Activated CD4-positive, alpha-beta T cell treated with anti-CD3 and anti-CD28 coated beads for 36 hours (primary cell): ENCODE results near the gene MFSD2A. TPM values are rescaled to one million over a fixed set of nuclear protein-coding genes. Genes with fewer than 3 reads are reported as not detected.

ENCODE experiments used
- ATAC-seq: fragments of 200-7000 bp; cut with Tn5 transposase; one replicate; pipeline ENCODE4 v1.10.0; 2021; ENCODE audit warnings: mild to moderate bottlenecking, moderate library complexity
- CTCF ChIA-PET: fragments of 350-600 bp; sonication (Branson Sonifier 250); formaldehyde crosslinking; loops from one replicate; lab custom pipeline; 2021; ENCODE audit warnings: antibody characterized with exemption; lab: Charles Lee
- POLR2A ChIA-PET: fragments of 350-600 bp; sonication (Branson Sonifier 250); formaldehyde crosslinking; loops from one replicate; lab custom pipeline; 2021; ENCODE audit warnings: antibody characterized with exemption, inconsistent platforms; lab: Charles Lee
- DNase-seq: peaks from one replicate; pipeline ENCODE4 v3.0.0-alpha.2; 2020
- H3K27ac Mint-ChIP-seq: one replicate; pipeline ENCODE4 v1.8.0; 2021; ENCODE audit warnings: mixed read lengths
- H3K27me3 Mint-ChIP-seq: one replicate; pipeline ENCODE4 v1.8.0; 2021; ENCODE audit warnings: mixed read lengths
- H3K36me3 Mint-ChIP-seq: one replicate; pipeline ENCODE4 v1.8.0; 2021; ENCODE audit warnings: low read depth, mixed read lengths
- H3K4me1 Mint-ChIP-seq: one replicate; pipeline ENCODE4 v1.8.0; 2021; ENCODE audit warnings: mixed read lengths
- H3K4me3 Mint-ChIP-seq: one replicate; pipeline ENCODE4 v1.8.0; 2021; ENCODE audit warnings: mild to moderate bottlenecking, moderate library complexity, mixed read lengths
- H3K9me3 Mint-ChIP-seq: one replicate; pipeline ENCODE4 v1.8.0; 2021; ENCODE audit warnings: low read depth, mixed read lengths
- intact Hi-C, 2 experiments: fragments of 100-400 bp; cut with DNase I in 1 of 2; cut with micrococcal nuclease in 1 of 2; formaldehyde crosslinking; loops; one replicate each; pipeline versions ENCODE4 v1.14.2 to v1.15.1; 2022 to 2024; cut with DNase I, micrococcal nuclease
- total RNA-seq, 2 experiments: library from RNA; stranded (reverse); gene quantifications; one replicate each; pipeline ENCODE4 v1.2.3, GENCODE V29; 2021

MFSD2A gene
- total RNA-seq, 2 experiments from 2014 or later, result 8.8 to 12.8 TPM

DNA sequence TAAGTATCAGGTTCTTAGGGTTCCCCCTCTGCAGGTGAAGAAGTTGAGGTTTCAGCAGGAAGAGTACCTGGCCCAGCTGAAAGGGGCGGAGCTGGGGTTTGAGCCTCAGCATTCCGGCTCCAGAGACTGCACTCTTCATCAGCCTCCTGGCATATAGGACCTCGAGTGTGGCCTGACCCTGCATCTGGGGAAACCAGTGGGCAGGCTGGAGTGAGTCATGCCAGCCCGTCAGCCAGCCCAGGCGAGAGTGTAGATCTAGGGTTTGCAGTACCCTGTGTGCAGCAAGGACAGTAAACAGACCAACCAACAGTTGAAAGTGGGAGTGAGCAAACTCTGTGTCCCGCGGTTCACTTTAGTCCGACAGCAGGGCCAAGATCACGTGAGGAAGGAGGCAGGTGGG, 14.1 kb downstream of the MFSD2A start:
- DNase-seq (no peak), ATAC-seq (no peak)
- Mint-ChIP-seq H3K4me1 (peaks cover 2% of the 10 kb centered on the region), H3K36me3 (peaks cover 29% of the 10 kb centered on the region), H3K4me3 (no peak overlapping the region), H3K9me3 (no peaks in the 10 kb centered on the region), H3K27ac (no peak overlapping the region), H3K27me3 (no peaks in the 10 kb centered on the region)
- ChIA-PET CTCF (interaction anchor here (0.6 to 11.2 kb wide), 2 partner anchors 49 to 149 kb away, joined by 3 to 134 read pairs; no protein-coding TSS in a partner anchor), POLR2A (interaction anchor here (0.6 kb wide), 1 partner anchor 78 kb away, joined by 7 read pairs; no protein-coding TSS in a partner anchor)
- intact Hi-C loops, result no loop called here

DNA sequence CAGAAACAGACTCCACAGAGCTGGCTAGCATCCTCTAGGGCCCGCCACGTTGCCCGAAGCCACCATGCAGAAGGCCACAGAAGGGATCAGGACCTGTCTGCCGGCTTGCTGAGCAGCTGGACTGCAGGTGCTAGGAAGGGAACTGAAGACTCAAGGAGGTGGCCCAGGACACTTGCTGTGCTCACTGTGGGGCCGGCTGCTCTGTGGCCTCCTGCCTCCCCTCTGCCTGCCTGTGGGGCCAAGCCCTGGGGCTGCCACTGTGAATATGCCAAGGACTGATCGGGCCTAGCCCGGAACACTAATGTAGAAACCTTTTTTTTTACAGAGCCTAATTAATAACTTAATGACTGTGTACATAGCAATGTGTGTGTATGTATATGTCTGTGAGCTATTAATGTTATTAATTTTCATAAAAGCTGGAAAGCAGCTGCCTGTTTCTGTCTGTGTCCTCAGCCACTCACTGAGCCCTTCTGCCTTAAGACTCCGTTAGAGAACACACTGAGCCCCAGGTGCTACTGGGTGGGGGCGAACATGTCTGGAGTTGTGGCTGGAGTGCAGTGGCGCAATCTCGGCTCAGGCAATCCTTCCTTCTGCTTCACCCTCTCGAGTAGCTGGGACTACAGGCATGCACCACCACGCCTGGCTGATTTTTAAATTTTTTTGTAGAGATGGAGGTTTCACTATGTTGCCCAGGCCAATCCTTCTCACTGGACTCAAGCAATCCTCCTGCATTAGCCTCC, 14.8 kb downstream of the MFSD2A start:
- no peaks in the 10 kb centered on the region for H3K9me3 Mint-ChIP-seq
- POLR2A ChIA-PET, result interaction anchor here (0.6 kb wide), 1 partner anchor 79 kb away, joined by 7 read pairs; no protein-coding TSS in a partner anchor
- ATAC-seq (no peak), DNase-seq (no peak)
- H3K4me1 Mint-ChIP-seq, result peaks cover 2% of the 10 kb centered on the region
- no peak overlapping the region for H3K4me3 Mint-ChIP-seq
- CTCF ChIA-PET, result interaction anchor here (0.5 to 11.2 kb wide), 4 partner anchors 49 to 159 kb away, joined by 3 to 134 read pairs (median 8); no protein-coding TSS in a partner anchor
- H3K36me3 Mint-ChIP-seq, result peaks cover 29% of the 10 kb centered on the region
- intact Hi-C loops, result loop anchor here in 1 of 2 experiments (5.0 kb wide), 1 partner anchor 67 kb away; the partner anchor contains the start of gene MYCL
- no peak overlapping the region for H3K27ac Mint-ChIP-seq
- H3K27me3 Mint-ChIP-seq, result no peaks in the 10 kb centered on the region

DNA sequence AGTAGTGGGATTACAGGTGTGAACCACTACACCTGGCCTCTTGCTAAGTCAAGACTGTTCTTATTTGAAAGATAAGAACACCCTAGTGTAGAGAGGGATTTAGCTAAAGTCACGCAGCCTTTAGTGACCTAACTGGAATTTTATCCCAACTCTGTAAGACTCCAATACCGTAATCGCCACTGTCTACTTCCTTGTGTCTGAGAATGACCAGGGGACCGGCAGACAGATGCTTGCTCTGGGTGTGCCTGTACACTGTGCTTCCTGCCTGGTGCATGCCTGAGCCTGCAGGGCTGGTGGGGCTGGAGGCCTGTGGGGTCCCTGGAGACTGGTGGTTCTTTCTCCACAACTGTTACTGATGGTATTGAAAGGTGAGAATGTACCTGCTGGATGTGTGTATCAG, 15.3 kb downstream of the MFSD2A start:
- Mint-ChIP-seq H3K9me3 (no peaks in the 10 kb centered on the region), H3K27ac (no peak overlapping the region), H3K4me1 (peaks cover 2% of the 10 kb centered on the region), H3K36me3 (peaks cover 26% of the 10 kb centered on the region), H3K27me3 (no peaks in the 10 kb centered on the region), H3K4me3 (no peak overlapping the region)
- intact Hi-C loops, result loop anchor here in 1 of 2 experiments (5.0 kb wide), 1 partner anchor 68 kb away; the partner anchor contains the start of gene MYCL
- POLR2A ChIA-PET, result no interaction called here
- no peak for DNase-seq
- ATAC-seq, result no peak
- CTCF ChIA-PET, result interaction anchor here (0.5 to 11.2 kb wide), 5 partner anchors 37 to 266 kb away, joined by 3 to 134 read pairs (median 3); no protein-coding TSS in a partner anchor

DNA sequence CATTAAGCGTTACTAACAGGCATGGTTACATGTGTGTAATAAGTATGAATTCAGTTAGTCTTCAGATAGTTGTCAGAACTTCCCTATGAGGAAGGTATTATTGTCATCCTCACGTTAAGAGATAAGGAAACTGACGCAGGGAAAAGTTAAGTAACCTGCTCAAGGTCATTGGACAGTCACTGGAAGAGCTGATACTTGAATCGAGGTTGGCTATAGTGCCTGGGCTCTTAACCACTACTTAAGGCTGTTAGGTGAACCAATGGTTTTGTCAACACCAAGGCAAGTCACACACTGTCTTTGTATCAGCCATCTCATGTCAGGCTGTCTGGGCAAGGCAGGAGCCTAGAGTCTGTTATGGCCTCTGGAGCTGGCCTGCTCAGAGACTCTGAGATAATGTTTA, 16.2 kb downstream of the MFSD2A start:
- Mint-ChIP-seq H3K4me1 (peaks cover 2% of the 10 kb centered on the region), H3K27me3 (no peaks in the 10 kb centered on the region)
- intact Hi-C loops, result loop anchor here in 1 of 2 experiments (5.0 kb wide), 1 partner anchor 69 kb away; the partner anchor contains the start of gene MYCL

DNA sequence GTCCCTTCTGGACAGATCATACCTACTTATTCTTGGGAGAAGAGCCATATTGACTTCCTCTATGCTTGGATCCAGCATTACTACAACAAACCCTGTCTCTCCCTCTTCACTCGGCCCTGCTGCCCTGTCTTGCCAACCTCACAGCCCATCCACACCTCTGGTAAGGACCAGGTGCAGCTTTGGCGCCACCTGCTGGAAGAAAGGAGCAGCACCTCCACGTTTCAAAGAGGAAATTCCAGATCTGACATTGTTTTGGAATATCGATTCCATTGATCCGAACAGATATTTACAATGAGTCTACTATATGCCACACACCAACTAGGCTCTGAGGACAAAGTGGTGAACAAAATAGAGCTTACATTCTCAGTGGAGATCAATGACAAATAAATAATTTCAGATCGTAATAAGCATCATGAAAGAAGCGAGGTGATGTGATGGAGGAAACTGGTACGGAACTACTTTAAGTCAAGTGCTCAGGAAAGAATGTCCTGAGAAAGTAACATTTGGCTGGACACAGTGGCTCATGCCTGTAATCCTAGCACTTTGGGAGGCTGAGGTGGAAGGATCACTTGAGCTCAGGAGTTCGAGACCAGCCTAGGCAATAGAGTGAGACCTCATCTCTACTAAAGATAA, 18.7 kb downstream of the MFSD2A start:
- ChIA-PET POLR2A (no interaction called here), CTCF (interaction anchor here (0.6 to 11.2 kb wide), 34 partner anchors 9 to 365 kb away, joined by 3 to 134 read pairs (median 4); partner anchors contain the start of genes MFSD2A and MYCL)
- peaks cover 4% of the 10 kb centered on the region for H3K36me3 Mint-ChIP-seq
- H3K27ac Mint-ChIP-seq, result no peak overlapping the region
- no peak overlapping the region for H3K4me3 Mint-ChIP-seq
- peaks cover 2% of the 10 kb centered on the region for H3K4me1 Mint-ChIP-seq
- H3K27me3 Mint-ChIP-seq, result no peaks in the 10 kb centered on the region
- DNase-seq (peak; percentile 85), ATAC-seq (peak; percentile 88)
- no peaks in the 10 kb centered on the region for H3K9me3 Mint-ChIP-seq
- intact Hi-C loops, result loop anchor here (1.0 to 5.0 kb wide), 3 partner anchors 54 to 157 kb away; partner anchors contain the start of gene MYCL (in 1 of the 2)

More for the DNA sequence above, 16.2 kb downstream of the MFSD2A start:
- Mint-ChIP-seq H3K27ac (no peak overlapping the region), H3K36me3 (peaks cover 18% of the 10 kb centered on the region), H3K4me3 (no peak overlapping the region), H3K9me3 (no peaks in the 10 kb centered on the region)
- POLR2A ChIA-PET, result interaction anchor here (0.6 kb wide), 1 partner anchor 41 kb away, joined by 6 read pairs; no protein-coding TSS in a partner anchor
- no peak for ATAC-seq
- CTCF ChIA-PET, result interaction anchor here (0.7 to 11.2 kb wide), 11 partner anchors 23 to 251 kb away, joined by 3 to 134 read pairs (median 4); partner anchors contain the start of gene MYCL
- no peak for DNase-seq

DNA sequence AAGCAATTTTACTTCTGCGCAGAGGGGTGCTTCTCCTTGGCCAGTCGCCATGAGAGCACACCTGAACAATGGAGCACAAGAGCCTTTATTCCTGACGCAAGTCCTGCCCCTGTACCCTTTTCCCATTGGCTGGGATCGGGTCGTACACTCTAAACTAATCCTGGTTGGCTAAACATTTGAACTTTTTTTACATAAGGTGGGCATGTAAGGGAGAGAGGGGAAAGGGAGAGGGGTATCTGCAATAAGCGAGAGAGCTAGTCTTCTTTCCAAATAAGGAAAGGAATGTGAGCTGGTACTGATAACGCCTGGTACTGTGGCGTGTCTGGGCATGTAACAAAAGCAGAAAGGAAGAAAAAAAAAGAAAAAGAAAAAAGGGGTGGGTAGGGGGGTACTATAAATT, 21.8 kb downstream of the MFSD2A start:
- Mint-ChIP-seq H3K9me3 (no peaks in the 10 kb centered on the region), H3K4me3 (no peak overlapping the region), H3K4me1 (peaks cover 2% of the 10 kb centered on the region), H3K36me3 (no peaks in the 10 kb centered on the region), H3K27me3 (no peaks in the 10 kb centered on the region), H3K27ac (no peak overlapping the region)
- POLR2A ChIA-PET, result no interaction called here
- no peak for ATAC-seq
- CTCF ChIA-PET, result interaction anchor here (3.3 kb wide), 1 partner anchor 57 kb away, joined by 15 read pairs; no protein-coding TSS in a partner anchor
- intact Hi-C loops, result no loop called here
- DNase-seq, result no peak

DNA sequence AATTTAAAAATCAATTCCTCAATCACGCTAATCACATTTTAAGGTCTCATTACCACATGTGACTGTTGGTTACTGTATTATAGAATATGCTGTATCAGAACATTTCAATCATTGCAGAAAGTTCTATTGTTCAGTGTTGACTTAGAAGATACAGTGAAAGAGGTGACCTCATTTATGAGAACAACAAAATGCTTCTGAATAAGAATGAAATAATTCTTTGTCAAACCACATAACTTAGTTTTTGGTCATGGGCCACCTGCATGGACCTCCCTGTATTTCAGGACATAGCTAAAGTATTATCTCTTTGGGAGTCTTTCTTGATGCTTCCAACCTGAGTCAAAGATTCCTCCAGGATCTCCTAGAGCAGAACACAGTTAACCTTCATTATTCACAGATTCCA, 22.3 kb downstream of the MFSD2A start:
- H3K4me1 Mint-ChIP-seq, result peaks cover 2% of the 10 kb centered on the region
- no peak overlapping the region for H3K27ac Mint-ChIP-seq
- no peaks in the 10 kb centered on the region for H3K27me3 Mint-ChIP-seq
- no peaks in the 10 kb centered on the region for H3K9me3 Mint-ChIP-seq
- intact Hi-C loops, result no loop called here
- no peak for ATAC-seq
- no peak overlapping the region for H3K4me3 Mint-ChIP-seq
- CTCF ChIA-PET, result interaction anchor here (3.3 kb wide), 1 partner anchor 58 kb away, joined by 15 read pairs; no protein-coding TSS in a partner anchor
- H3K36me3 Mint-ChIP-seq, result no peaks in the 10 kb centered on the region
- POLR2A ChIA-PET, result no interaction called here
- no peak for DNase-seq

DNA sequence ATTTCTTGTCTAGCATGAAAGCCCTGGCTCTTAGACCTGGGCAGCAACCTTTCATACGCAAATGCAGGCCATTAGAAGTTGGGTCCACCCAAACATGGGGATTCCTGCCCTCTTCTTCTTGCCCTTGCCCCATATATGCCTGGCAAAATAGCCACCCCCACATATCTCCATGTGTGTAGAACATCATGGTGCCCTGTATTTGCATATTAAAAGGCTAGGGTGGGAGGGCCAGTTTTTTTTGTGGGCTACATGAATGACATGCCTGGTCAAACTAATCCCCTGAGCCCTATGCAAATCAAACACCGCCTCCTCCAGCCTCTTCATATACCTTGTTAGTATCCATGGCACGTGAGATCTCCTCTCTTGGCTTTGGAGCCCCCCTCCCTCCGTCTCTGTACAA, 24.7 kb downstream of the MFSD2A start:
- Mint-ChIP-seq H3K27me3 (no peaks in the 10 kb centered on the region), H3K9me3 (no peaks in the 10 kb centered on the region), H3K4me3 (no peak overlapping the region), H3K4me1 (no peaks in the 10 kb centered on the region), H3K36me3 (no peaks in the 10 kb centered on the region), H3K27ac (no peak overlapping the region)
- DNase-seq (no peak), ATAC-seq (no peak)
- intact Hi-C loops, result no loop called here
- POLR2A ChIA-PET, result no interaction called here
- CTCF ChIA-PET, result no interaction called here

DNA sequence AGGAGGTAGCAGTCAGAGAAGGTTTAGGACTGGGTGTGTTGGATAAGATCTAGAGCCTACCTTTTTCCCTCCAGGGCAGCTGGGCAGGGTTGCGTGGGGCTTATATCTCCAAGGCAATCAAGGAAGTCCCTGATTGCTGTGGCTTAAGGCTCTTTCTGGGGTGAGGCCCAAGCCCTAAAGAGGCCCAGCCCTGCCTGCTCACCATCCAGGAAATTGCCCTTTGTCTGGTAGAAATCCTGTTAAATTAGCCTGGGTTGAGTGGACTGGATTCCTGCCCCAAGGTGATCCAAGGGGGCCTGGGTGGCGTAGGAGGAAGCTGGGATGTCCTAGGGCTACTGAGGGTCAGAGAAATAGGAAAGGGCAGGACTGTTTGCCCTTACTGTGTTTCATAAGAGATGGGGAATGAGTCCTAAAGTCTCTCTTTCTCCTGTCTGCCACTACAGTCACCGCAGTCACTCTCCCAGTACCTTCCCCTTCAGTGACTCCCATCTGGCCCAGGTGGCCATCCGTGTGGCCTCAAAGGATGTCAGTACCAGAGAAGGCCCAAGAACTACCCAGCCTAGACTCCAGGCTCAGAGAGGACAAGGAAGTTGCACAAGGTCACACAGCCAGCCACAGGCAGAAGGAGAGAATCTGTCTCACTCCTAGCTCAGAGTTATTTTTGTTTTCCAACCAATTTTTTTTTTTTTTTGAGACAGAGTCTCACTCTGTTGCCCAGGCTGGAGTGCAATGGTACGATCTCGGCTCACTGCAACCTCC, 25.8 kb downstream of the MFSD2A start:
- CTCF ChIA-PET, result interaction anchor here (0.6 kb wide), 2 partner anchors 61 to 958 kb away, joined by 3 read pairs; no protein-coding TSS in a partner anchor
- intact Hi-C loops, result no loop called here
- DNase-seq (no peak), ATAC-seq (no peak)
- Mint-ChIP-seq H3K4me3 (no peak overlapping the region), H3K36me3 (no peaks in the 10 kb centered on the region), H3K9me3 (no peaks in the 10 kb centered on the region), H3K4me1 (no peaks in the 10 kb centered on the region), H3K27me3 (no peaks in the 10 kb centered on the region), H3K27ac (no peak overlapping the region)
- POLR2A ChIA-PET, result interaction anchor here (0.6 kb wide), 1 partner anchor 136 kb away, joined by 6 read pairs; no protein-coding TSS in a partner anchor

DNA sequence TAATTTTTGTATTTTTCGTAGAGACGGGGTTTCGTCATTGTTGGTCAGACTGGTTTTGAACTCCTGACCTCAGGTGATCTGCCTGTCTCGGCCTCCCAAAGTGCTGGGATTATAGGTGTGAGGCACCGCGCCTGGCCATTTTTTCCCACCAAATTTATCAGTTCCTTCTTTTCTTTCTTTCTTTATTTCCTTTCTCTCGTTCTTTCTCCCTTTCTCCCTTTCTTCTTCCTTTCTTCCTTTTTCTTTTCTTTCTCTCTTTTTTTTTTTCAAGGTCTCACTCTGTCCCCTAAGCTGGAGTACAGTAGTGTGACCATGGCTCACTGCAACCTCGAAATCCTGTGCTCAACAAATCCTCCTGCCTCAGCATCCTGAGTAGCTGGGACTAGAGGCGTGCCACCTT, 26.4 kb downstream of the MFSD2A start:
- Mint-ChIP-seq H3K27ac (no peak overlapping the region), H3K4me1 (no peaks in the 10 kb centered on the region), H3K9me3 (no peaks in the 10 kb centered on the region), H3K27me3 (no peaks in the 10 kb centered on the region), H3K4me3 (no peak overlapping the region), H3K36me3 (no peaks in the 10 kb centered on the region)
- POLR2A ChIA-PET, result no interaction called here
- CTCF ChIA-PET, result interaction anchor here (0.6 to 0.7 kb wide), 3 partner anchors 8 to 958 kb away, joined by 3 read pairs; no protein-coding TSS in a partner anchor
- DNase-seq, result no peak
- intact Hi-C loops, result no loop called here
- ATAC-seq, result no peak
